Uterus (tissue), 4 donors: ENCODE results near the gene STXBP5. TPM values are rescaled to one million over a fixed set of nuclear protein-coding genes. Genes with fewer than 3 reads are reported as not detected.

Experiments
- DNase-seq, 2 donors: peaks; one replicate each; pipeline ENCODE4 v3.0.0-alpha.2; 2019 to 2020
- H3K27ac ChIP-seq, 2 donors: fragments of 200-600 bp; sonication (generic); 1 replicate in 1 of 2; 2 replicates in 1 of 2; pipeline ENCODE4 v1.5.1; 2016 to 2018
- H3K27me3 ChIP-seq, 2 donors: fragments of 200-600 bp; sonication (generic); one replicate each; pipeline ENCODE4 v1.5.1; 2018 to 2019; ENCODE audit warnings: control low read depth in 1 of 2
- H3K36me3 ChIP-seq, 2 donors: fragments of 200-600 bp; sonication (generic); one replicate each; pipeline ENCODE4 v1.5.1; 2019; ENCODE audit warnings: control low read depth in 1 of 2
- H3K4me1 ChIP-seq, 2 donors: fragments of 200-600 bp; sonication (generic); one replicate each; pipeline ENCODE4 v1.5.1; 2018 to 2019; ENCODE audit warnings: control low read depth in 1 of 2
- H3K4me3 ChIP-seq, 2 donors: fragments of 200-600 bp; sonication (generic); 1 replicate in 1 of 2; 2 replicates in 1 of 2; pipeline ENCODE4 v1.5.1; 2018 to 2019; ENCODE audit warnings: mild to moderate bottlenecking in 1 of 2
- H3K9me3 ChIP-seq, 2 donors: fragments of 200-600 bp; sonication (generic); one replicate each; pipeline ENCODE4 v1.5.1; 2019; ENCODE audit warnings: control low read depth in 1 of 2
- CTCF ChIP-seq, 4 experiments: fragments of 200-600 bp in 2 of 4; fragments of 450-650 bp in 2 of 4; sonication (generic) in 2 of 4; IDR thresholded peaks; one replicate each; pipeline ENCODE4 v1.5.1; 2016 to 2019; ENCODE audit warnings: antibody characterized with exemption in 4 of 4, mild to moderate bottlenecking in 2 of 4, moderate library complexity in 1 of 4
- POLR2A ChIP-seq, 2 donors: fragments of 450-650 bp; IDR thresholded peaks; one replicate each; pipeline ENCODE4 v1.6.1; 2016; ENCODE audit warnings: antibody characterized with exemption in 2 of 2, mild to moderate bottlenecking in 1 of 2, moderate library complexity in 1 of 2
- intact Hi-C: fragments of 100-400 bp; cut with DNase I; formaldehyde crosslinking; loops from one replicate; pipeline ENCODE4 v1.15.1; 2023; ENCODE audit warnings: low total_unique reads
- total RNA-seq, 4 donors: library from RNA; depleted of rRNA in 3 of 4; stranded (reverse); fragments of >200 nt in 3 of 4; gene quantifications; one replicate each; pipeline versions ENCODE4 v1.1.0 to v1.2.4, GENCODE V29; 2014 to 2023
- donor health status: DM: yes; HTN: yes; CAD: no.

STXBP5 gene
- total RNA-seq, 4 donors from 2014 or later = 28.9 to 80.2 (median 36.9) TPM

- Histone ChIP-seq H3K36me3 (no peaks in the 10 kb centered on the region), H3K4me1 (no peaks in the 10 kb centered on the region), H3K9me3 (no peaks in the 10 kb centered on the region), H3K27me3 (no peaks in the 10 kb centered on the region), H3K27ac (no peak overlapping the region), H3K4me3 (no peak overlapping the region)
- no peak for DNase-seq
- intact Hi-C loops = no loop called here
- TF ChIP-seq POLR2A (IDR thresholded peaks at IDR 0.05) (no peak), CTCF (IDR thresholded peaks at IDR 0.05) (no peak)
Measured at GRCh38 chr6:147345902-147346301, 141.7 kb downstream of the STXBP5 start.

GRCh38 chr6:147347179-147347881 is 143.1 kb downstream of the STXBP5 start:
- no peak for DNase-seq
- Histone ChIP-seq H3K36me3 (no peaks in the 10 kb centered on the region), H3K4me1 (no peaks in the 10 kb centered on the region), H3K27ac (no peak overlapping the region), H3K27me3 (no peaks in the 10 kb centered on the region), H3K9me3 (no peaks in the 10 kb centered on the region), H3K4me3 (no peak overlapping the region)
- intact Hi-C loops = no loop called here
- TF ChIP-seq CTCF (IDR thresholded peaks at IDR 0.05) = no peak
- TF ChIP-seq POLR2A (IDR thresholded peaks at IDR 0.05) = no peak

- Histone ChIP-seq H3K4me1 (no peaks in the 10 kb centered on the region), H3K9me3 (no peaks in the 10 kb centered on the region), H3K27me3 (no peaks in the 10 kb centered on the region), H3K36me3 (no peaks in the 10 kb centered on the region), H3K27ac (no peak overlapping the region), H3K4me3 (no peak overlapping the region)
- intact Hi-C loops = no loop called here
- DNase-seq = no peak
- no peak for TF ChIP-seq CTCF (IDR thresholded peaks at IDR 0.05)
- no peak for TF ChIP-seq POLR2A (IDR thresholded peaks at IDR 0.05)
Measured at GRCh38 chr6:147347882-147348575, 143.8 kb downstream of the STXBP5 start.

- Histone ChIP-seq H3K4me1 (no peaks in the 10 kb centered on the region), H3K4me3 (no peak overlapping the region), H3K36me3 (no peaks in the 10 kb centered on the region), H3K27me3 (no peaks in the 10 kb centered on the region), H3K9me3 (no peaks in the 10 kb centered on the region), H3K27ac (no peak overlapping the region)
- intact Hi-C loops = no loop called here
- DNase-seq = no peak
- TF ChIP-seq CTCF (IDR thresholded peaks at IDR 0.05) (no peak), POLR2A (IDR thresholded peaks at IDR 0.05) (no peak)
Measured at GRCh38 chr6:147361311-147361981, 157.2 kb downstream of the STXBP5 start.

- intact Hi-C loops = no loop called here
- H3K9me3 ChIP-seq = no peaks in the 10 kb centered on the region
- no peak overlapping the region for H3K4me3 ChIP-seq
- DNase-seq = no peak
- no peak overlapping the region for H3K27ac ChIP-seq
- no peaks in the 10 kb centered on the region for H3K4me1 ChIP-seq
- TF ChIP-seq POLR2A (IDR thresholded peaks at IDR 0.05) (no peak), CTCF (IDR thresholded peaks at IDR 0.05) (no peak)
- no peaks in the 10 kb centered on the region for H3K27me3 ChIP-seq
- no peaks in the 10 kb centered on the region for H3K36me3 ChIP-seq
Measured at GRCh38 chr6:147366290-147366689, 162.1 kb downstream of the STXBP5 start.
